ENCODE measurements around the gene EP300.
A peak's percentile ranks its signal among the peaks of the same experiment; 100 is the strongest.

The EP300 gene

GRCh38 chr22:41198027-41198580 is 105.7 kb downstream of the EP300 start:
- ATAC-seq: peak; percentile 66
- TF ChIP-seq SNAI2 (CRISPR knock-in tag; IDR thresholded peaks at IDR 0.05) (no peak), ZFP3 (CRISPR knock-in tag; IDR thresholded peaks at IDR 0.05) (no peak), RARB (CRISPR knock-in tag; IDR thresholded peaks at IDR 0.05) (no peak), ESRRG (CRISPR knock-in tag; IDR thresholded peaks at IDR 0.05) (no peak), TOX (CRISPR knock-in tag; IDR thresholded peaks at IDR 0.05; ENCODE audit: borderline replicate concordance) (no peak), ZFP30 (CRISPR knock-in tag; IDR thresholded peaks at IDR 0.05) (no peak), ZNF565 (CRISPR knock-in tag; conservative IDR thresholded peaks at IDR 0.05; ENCODE audit: low read depth) (no peak), CSRNP3 (CRISPR knock-in tag; IDR thresholded peaks at IDR 0.05) (no peak), GLIS3 (CRISPR knock-in tag; IDR thresholded peaks at IDR 0.05) (no peak), PPARA (CRISPR knock-in tag; IDR thresholded peaks at IDR 0.05; ENCODE audit: borderline replicate concordance) (no peak), ZNF70 (CRISPR knock-in tag; IDR thresholded peaks at IDR 0.05) (no peak), ZNF8 (CRISPR knock-in tag; IDR thresholded peaks at IDR 0.05) (no peak), ZC3H10 (CRISPR knock-in tag; IDR thresholded peaks at IDR 0.05) (no peak), ARNTL (CRISPR knock-in tag; IDR thresholded peaks at IDR 0.05; ENCODE audit: borderline replicate concordance, low read depth) (no peak)
- TF ChIP-seq, protein P1, sequence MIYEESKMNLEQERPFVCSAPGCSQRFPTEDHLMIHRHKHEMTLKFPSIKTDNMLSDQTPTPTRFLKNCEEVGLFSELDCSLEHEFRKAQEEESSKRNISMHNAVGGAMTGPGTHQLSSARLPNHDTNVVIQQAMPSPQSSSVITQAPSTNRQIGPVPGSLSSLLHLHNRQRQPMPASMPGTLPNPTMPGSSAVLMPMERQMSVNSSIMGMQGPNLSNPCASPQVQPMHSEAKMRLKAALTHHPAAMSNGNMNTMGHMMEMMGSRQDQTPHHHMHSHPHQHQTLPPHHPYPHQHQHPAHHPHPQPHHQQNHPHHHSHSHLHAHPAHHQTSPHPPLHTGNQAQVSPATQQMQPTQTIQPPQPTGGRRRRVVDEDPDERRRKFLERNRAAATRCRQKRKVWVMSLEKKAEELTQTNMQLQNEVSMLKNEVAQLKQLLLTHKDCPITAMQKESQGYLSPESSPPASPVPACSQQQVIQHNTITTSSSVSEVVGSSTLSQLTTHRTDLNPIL (CRISPR knock-in tag; IDR thresholded peaks at IDR 0.05; ENCODE audit: low read depth): no peak
- TF ChIP-seq, protein P2, sequence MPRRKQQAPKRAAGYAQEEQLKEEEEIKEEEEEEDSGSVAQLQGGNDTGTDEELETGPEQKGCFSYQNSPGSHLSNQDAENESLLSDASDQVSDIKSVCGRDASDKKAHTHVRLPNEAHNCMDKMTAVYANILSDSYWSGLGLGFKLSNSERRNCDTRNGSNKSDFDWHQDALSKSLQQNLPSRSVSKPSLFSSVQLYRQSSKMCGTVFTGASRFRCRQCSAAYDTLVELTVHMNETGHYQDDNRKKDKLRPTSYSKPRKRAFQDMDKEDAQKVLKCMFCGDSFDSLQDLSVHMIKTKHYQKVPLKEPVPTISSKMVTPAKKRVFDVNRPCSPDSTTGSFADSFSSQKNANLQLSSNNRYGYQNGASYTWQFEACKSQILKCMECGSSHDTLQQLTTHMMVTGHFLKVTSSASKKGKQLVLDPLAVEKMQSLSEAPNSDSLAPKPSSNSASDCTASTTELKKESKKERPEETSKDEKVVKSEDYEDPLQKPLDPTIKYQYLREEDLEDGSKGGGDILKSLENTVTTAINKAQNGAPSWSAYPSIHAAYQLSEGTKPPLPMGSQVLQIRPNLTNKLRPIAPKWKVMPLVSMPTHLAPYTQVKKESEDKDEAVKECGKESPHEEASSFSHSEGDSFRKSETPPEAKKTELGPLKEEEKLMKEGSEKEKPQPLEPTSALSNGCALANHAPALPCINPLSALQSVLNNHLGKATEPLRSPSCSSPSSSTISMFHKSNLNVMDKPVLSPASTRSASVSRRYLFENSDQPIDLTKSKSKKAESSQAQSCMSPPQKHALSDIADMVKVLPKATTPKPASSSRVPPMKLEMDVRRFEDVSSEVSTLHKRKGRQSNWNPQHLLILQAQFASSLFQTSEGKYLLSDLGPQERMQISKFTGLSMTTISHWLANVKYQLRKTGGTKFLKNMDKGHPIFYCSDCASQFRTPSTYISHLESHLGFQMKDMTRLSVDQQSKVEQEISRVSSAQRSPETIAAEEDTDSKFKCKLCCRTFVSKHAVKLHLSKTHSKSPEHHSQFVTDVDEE (CRISPR knock-in tag; IDR thresholded peaks at IDR 0.05): no peak

- TF ChIP-seq ZNF70 (CRISPR knock-in tag; IDR thresholded peaks at IDR 0.05) (no peak), ESRRG (CRISPR knock-in tag; IDR thresholded peaks at IDR 0.05) (no peak), ZNF565 (CRISPR knock-in tag; conservative IDR thresholded peaks at IDR 0.05; ENCODE audit: low read depth) (no peak), ZNF8 (CRISPR knock-in tag; IDR thresholded peaks at IDR 0.05) (no peak), CSRNP3 (CRISPR knock-in tag; IDR thresholded peaks at IDR 0.05) (no peak), SNAI2 (CRISPR knock-in tag; IDR thresholded peaks at IDR 0.05) (no peak), ZFP30 (CRISPR knock-in tag; IDR thresholded peaks at IDR 0.05) (no peak), ZC3H10 (CRISPR knock-in tag; IDR thresholded peaks at IDR 0.05) (no peak), ARNTL (CRISPR knock-in tag; IDR thresholded peaks at IDR 0.05; ENCODE audit: borderline replicate concordance, low read depth) (no peak), TCF4 (CRISPR knock-in tag; IDR thresholded peaks at IDR 0.05; ENCODE audit: borderline replicate concordance) (no peak), GLIS3 (CRISPR knock-in tag; IDR thresholded peaks at IDR 0.05) (no peak), PPARA (CRISPR knock-in tag; IDR thresholded peaks at IDR 0.05; ENCODE audit: borderline replicate concordance) (no peak)
- no peak for ATAC-seq
Measured at GRCh38 chr22:41201141-41201540, 108.7 kb downstream of the EP300 start.

DNA sequence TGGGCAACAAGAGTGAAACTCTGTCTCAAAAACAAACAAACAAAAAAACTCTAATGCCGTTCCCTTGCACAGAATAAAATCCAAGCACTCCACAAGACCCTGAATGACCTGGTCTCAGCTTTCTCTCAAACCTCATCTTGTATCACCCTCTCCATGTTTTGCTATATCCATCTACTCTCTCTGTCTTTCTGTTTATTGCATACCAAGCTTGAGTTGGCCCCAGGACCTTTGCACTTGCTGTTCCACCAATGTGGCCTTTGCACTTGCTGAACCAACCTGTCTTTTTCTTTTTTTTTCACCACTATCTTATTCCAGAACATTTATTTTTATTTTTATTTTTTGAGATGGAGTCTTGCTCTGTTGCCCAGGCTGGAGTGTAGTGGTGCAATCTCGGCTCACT is 110.7 kb downstream of the EP300 start:
- no peak for TF ChIP-seq TCF4 (CRISPR knock-in tag; IDR thresholded peaks at IDR 0.05; ENCODE audit: borderline replicate concordance)
- TF ChIP-seq BACH2 (CRISPR knock-in tag; IDR thresholded peaks at IDR 0.05; ENCODE audit: borderline replicate concordance): no peak
- TF ChIP-seq ZNF565 (CRISPR knock-in tag; conservative IDR thresholded peaks at IDR 0.05; ENCODE audit: low read depth): no peak
- no peak for TF ChIP-seq ZC3H10 (CRISPR knock-in tag; IDR thresholded peaks at IDR 0.05)
- TF ChIP-seq ISL1 (CRISPR knock-in tag; IDR thresholded peaks at IDR 0.05): no peak
- TF ChIP-seq CSDC2 (CRISPR knock-in tag; IDR thresholded peaks at IDR 0.05): no peak
- TF ChIP-seq ZNF8 (CRISPR knock-in tag; IDR thresholded peaks at IDR 0.05): no peak
- TF ChIP-seq ARNTL (CRISPR knock-in tag; IDR thresholded peaks at IDR 0.05; ENCODE audit: borderline replicate concordance, low read depth): no peak
- no peak for TF ChIP-seq ZNF70 (CRISPR knock-in tag; IDR thresholded peaks at IDR 0.05)
- TF ChIP-seq CSRNP3 (CRISPR knock-in tag; IDR thresholded peaks at IDR 0.05): no peak
- no peak for TF ChIP-seq ZFP30 (CRISPR knock-in tag; IDR thresholded peaks at IDR 0.05)
- TF ChIP-seq, protein P1 (CRISPR knock-in tag; IDR thresholded peaks at IDR 0.05; ENCODE audit: low read depth): no peak
- no peak for TF ChIP-seq PPARA (CRISPR knock-in tag; IDR thresholded peaks at IDR 0.05; ENCODE audit: borderline replicate concordance)
- no peak for TF ChIP-seq OSR1 (CRISPR knock-in tag; IDR thresholded peaks at IDR 0.05)
- TF ChIP-seq, protein P3, sequence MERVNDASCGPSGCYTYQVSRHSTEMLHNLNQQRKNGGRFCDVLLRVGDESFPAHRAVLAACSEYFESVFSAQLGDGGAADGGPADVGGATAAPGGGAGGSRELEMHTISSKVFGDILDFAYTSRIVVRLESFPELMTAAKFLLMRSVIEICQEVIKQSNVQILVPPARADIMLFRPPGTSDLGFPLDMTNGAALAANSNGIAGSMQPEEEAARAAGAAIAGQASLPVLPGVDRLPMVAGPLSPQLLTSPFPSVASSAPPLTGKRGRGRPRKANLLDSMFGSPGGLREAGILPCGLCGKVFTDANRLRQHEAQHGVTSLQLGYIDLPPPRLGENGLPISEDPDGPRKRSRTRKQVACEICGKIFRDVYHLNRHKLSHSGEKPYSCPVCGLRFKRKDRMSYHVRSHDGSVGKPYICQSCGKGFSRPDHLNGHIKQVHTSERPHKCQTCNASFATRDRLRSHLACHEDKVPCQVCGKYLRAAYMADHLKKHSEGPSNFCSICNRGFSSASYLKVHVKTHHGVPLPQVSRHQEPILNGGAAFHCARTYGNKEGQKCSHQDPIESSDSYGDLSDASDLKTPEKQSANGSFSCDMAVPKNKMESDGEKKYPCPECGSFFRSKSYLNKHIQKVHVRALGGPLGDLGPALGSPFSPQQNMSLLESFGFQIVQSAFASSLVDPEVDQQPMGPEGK (CRISPR knock-in tag; IDR thresholded peaks at IDR 0.05; ENCODE audit: borderline replicate concordance): no peak
- ATAC-seq: no peak

All from SK-N-SH treated with all-trans-retinoic acid at 6 μM for 48 hours (cell line).